BLaER1 treated with 17β-estradiol and CSF1 and Interleukin-3, amounts not matched to agents 10 nM and 100 nM (cell line): ENCODE results near the gene SGIP1.
"Not testable (repeated sequence)": the region's sequence is repeated elsewhere in the genome, so short reads cannot be mapped to it uniquely, and the experiment has no call there.

Source experiments
- H3K27ac ChIP-seq, 11 experiments: shearing (Covaris generic); formaldehyde crosslinking; 2 replicates each; pipeline ENCODE4 v1.8.1; 2022
- H3K27me3 ChIP-seq, 11 experiments: shearing (Covaris generic); formaldehyde crosslinking; 2 replicates each; pipeline ENCODE4 v1.8.1; 2022
- H3K36me3 ChIP-seq, 11 experiments: shearing (Covaris generic); formaldehyde crosslinking; 2 replicates each; pipeline ENCODE4 v1.8.1; 2022
- H3K4me1 ChIP-seq, 10 experiments: shearing (Covaris generic); formaldehyde crosslinking; 2 replicates each; pipeline ENCODE4 v1.8.1; 2022
- H3K4me2 ChIP-seq, 11 experiments: shearing (Covaris generic); formaldehyde crosslinking; 2 replicates each; pipeline ENCODE4 v1.8.1; 2022
- H3K4me3 ChIP-seq, 10 experiments: shearing (Covaris generic); formaldehyde crosslinking; 2 replicates each; pipeline ENCODE4 v1.8.1; 2022
- H3K9ac ChIP-seq, 11 experiments: shearing (Covaris generic); formaldehyde crosslinking; 2 replicates each; pipeline ENCODE4 v1.8.1; 2022
- H3K9me3 ChIP-seq, 11 experiments: shearing (Covaris generic); formaldehyde crosslinking; replicated peaks in 1 of 11; 2 replicates each; pipeline ENCODE4 v1.8.1; 2022
- H4K20me1 ChIP-seq, 11 experiments: shearing (Covaris generic); formaldehyde crosslinking; 2 replicates each; pipeline ENCODE4 v1.8.1; 2022
- Cebpa-rat ChIP-seq, 11 experiments: shearing (Covaris generic); IDR thresholded peaks; 2 replicates each; pipeline ENCODE4 v1.8.1; 2022

SGIP1 gene

DNA sequence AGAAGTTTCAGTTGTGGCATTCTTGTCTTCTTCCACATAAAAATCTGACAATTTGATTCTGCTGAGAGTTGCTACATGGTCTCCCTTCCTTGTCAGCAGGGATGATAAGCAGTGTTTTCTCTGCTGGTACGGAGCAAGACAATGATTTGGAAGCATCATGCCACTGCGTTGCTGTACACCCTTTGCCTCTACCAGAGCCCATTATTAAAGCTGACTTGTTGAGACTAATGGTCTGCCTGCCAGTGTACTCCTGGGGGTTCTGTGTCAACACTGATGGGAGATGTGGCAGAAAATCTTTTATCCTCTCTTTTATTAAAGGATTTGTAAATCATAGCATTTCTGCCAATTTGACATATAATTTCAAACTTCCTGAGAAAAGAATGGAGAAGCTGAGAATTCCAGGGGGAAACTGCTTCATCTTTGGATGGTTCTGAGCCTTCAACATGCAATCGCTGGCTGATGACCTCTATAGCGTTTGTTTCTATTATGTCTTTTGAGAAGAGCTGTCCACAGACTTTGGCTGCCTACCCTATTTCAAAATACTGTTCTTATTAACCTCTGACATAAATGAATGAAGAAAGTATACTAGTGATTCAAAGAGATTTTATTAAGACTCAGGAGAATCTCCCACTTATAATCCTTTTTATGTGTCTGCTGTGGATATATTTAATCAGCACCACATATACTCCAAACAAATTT lies 170.4 kb downstream of the SGIP1 start:
- Histone ChIP-seq H3K36me3 (no peaks in the 10 kb centered on the region), H3K4me2 (no peak overlapping the region), H3K27ac (no peak overlapping the region), H3K9me3 (no peaks in the 10 kb centered on the region), H3K4me3 (no peak overlapping the region), H3K4me1 (peaks cover 0 to 12% (median 0%) of the 10 kb centered on the region in 10 experiments; a peak in 6 of 20 replicates), H3K27me3 (no peaks in the 10 kb centered on the region), H4K20me1 (no peaks in the 10 kb centered on the region), H3K9ac (no peak overlapping the region)
- no peak for TF ChIP-seq Cebpa-rat (IDR thresholded peaks at IDR 0.05)

DNA sequence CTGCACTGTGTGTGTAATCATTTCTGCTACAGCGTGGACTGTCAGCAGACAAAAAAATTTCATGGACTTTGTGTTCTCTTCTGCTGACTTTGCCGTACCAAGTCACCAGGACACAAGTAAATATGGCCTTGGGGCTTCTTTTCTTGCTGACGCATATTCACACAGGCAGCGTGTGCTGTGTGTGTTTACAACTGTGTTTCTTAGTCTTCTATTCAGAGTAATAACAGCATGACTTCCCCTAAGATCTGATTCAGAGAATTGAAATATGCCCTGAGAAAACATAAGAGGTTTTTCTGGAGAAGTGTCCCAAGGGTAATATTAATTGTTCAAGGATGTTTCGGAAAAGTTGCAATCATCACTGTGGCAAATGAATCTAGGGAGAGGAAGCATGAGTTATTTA lies 171.2 kb downstream of the SGIP1 start:
- H3K9ac ChIP-seq: no peak overlapping the region
- no peak overlapping the region for H3K4me2 ChIP-seq
- peaks cover 0 to 12% (median 0%) of the 10 kb centered on the region in 10 experiments; a peak in 6 of 20 replicates for H3K4me1 ChIP-seq
- no peaks in the 10 kb centered on the region for H3K36me3 ChIP-seq
- TF ChIP-seq Cebpa-rat (IDR thresholded peaks at IDR 0.05): no peak
- H3K4me3 ChIP-seq: no peak overlapping the region
- no peaks in the 10 kb centered on the region for H4K20me1 ChIP-seq
- no peak overlapping the region for H3K27ac ChIP-seq
- no peaks in the 10 kb centered on the region for H3K27me3 ChIP-seq
- H3K9me3 ChIP-seq: no peaks in the 10 kb centered on the region

DNA sequence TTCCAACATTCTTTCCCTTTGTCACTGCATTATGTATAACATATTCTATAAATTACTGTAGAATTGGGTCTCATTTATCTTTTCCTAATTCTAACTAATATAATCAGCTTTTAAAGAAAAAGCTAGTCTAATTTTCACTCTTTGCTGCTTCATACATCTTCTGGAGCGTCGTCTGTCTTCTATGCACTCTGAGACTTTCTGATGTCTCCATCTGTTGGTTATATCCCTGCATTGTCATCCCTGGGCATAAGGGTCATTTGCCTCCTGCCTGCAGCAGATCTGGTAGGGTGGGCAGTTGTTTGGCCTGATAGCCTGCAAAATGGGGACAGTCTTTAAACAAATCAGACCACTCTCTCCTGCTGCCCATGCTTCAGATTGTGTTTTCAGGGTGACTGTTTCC lies 177.5 kb downstream of the SGIP1 start:
- Histone ChIP-seq H3K9me3 (no peaks in the 10 kb centered on the region), H3K27ac (no peak overlapping the region), H3K4me1 (no peaks in the 10 kb centered on the region), H3K4me2 (no peak overlapping the region), H3K4me3 (no peak overlapping the region), H3K9ac (no peak overlapping the region), H3K36me3 (no peaks in the 10 kb centered on the region), H4K20me1 (no peaks in the 10 kb centered on the region), H3K27me3 (no peaks in the 10 kb centered on the region)
- no peak for TF ChIP-seq Cebpa-rat (IDR thresholded peaks at IDR 0.05)

DNA sequence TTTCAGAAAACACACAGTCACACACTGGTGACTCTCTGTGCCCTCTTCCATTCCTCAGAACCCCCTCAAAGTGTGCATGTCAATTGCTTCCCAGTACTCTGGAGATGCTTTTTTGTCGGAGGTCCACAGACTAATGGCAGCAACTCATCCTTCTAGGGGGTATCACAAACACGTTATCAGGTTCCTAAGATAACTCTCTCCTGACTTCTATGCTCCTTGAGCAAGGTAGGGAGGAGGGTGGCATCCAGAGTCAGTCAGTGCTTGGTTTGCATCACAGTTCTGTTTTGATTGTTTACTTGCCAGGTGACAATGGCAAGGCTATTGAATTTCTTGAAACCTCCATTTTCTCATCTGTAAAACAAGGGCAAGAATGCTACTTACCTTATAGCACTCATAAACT lies 178.9 kb downstream of the SGIP1 start:
- no peak for TF ChIP-seq Cebpa-rat (IDR thresholded peaks at IDR 0.05)
- H3K9ac ChIP-seq: no peak overlapping the region
- H3K4me2 ChIP-seq: no peak overlapping the region
- no peak overlapping the region for H3K27ac ChIP-seq
- H3K36me3 ChIP-seq: no peaks in the 10 kb centered on the region
- H3K27me3 ChIP-seq: no peaks in the 10 kb centered on the region
- H3K4me1 ChIP-seq: no peaks in the 10 kb centered on the region
- H3K9me3 ChIP-seq: no peaks in the 10 kb centered on the region
- no peak overlapping the region for H3K4me3 ChIP-seq
- H4K20me1 ChIP-seq: no peaks in the 10 kb centered on the region

DNA sequence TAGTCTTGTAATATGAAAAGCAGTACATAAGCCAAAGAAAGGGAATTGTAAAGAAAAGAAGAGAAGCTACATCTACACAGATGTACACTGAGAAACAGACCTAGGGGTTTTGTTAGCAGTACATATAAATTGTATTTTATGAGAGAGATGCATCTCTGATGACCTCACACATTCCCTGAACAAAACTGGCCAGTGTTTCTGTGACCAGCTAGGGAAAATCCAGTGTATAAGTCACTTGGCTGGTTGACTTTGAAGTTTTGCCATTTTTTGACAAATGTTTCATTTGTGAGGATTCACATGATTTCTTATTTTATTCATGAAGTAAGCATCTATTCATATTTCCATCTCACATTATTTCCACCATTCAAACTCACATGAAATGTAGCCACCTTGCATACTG lies 190.0 kb downstream of the SGIP1 start:
- H3K9me3 ChIP-seq: peaks cover 0 to 12% (median 0%) of the 10 kb centered on the region in 11 experiments; a peak in 3 of 22 replicates
- H3K4me2 ChIP-seq: no peak overlapping the region
- H3K36me3 ChIP-seq: no peaks in the 10 kb centered on the region
- H3K27me3 ChIP-seq: no peaks in the 10 kb centered on the region
- no peak for TF ChIP-seq Cebpa-rat (IDR thresholded peaks at IDR 0.05)
- H4K20me1 ChIP-seq: no peaks in the 10 kb centered on the region
- H3K4me3 ChIP-seq: no peak overlapping the region
- peaks cover 0 to 13% (median 2%) of the 10 kb centered on the region in 10 experiments; a peak in 7 of 20 replicates for H3K4me1 ChIP-seq
- no peak overlapping the region for H3K27ac ChIP-seq
- no peak overlapping the region for H3K9ac ChIP-seq

DNA sequence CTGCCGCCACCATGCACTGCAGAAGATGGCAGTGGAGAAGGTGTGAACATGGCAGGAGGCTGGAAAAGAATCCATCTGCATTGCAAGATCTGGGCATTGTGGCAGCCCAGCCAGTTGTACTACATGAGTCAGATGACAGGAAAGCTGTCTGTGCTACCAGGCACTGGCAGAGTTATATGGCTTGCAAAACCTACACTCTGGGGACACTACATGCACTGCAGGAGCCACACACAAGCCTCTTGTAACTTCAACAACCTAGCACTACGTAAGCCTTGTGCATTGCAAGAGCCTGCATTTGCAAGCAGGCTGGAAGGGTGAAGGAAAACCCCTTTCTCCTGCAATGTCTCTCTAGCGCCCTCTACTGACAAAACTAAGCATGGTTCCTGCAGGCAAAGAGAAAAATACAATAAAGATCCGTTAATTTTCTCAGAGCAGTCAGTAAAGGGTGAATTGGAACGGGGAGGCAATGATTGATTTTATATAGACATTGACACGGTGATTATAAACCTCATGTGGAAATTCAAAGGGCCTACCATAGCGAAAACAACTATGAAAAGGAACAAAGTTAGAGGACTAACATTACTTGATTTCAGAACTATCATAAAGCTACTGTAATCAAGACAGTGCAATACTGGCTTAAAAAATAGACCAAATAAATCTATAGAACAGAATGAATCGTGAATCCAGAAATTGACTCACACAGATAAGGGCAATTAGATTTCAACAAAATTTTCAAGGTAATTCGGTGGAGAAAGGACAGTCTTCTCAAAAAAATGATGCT lies 192.1 kb downstream of the SGIP1 start:
- no peak overlapping the region for H3K4me3 ChIP-seq
- no peaks in the 10 kb centered on the region for H4K20me1 ChIP-seq
- H3K9ac ChIP-seq: no peak overlapping the region
- no peak overlapping the region for H3K27ac ChIP-seq
- H3K9me3 ChIP-seq: peaks cover 0 to 12% (median 0%) of the 10 kb centered on the region in 11 experiments; a peak in 3 of 22 replicates
- H3K4me2 ChIP-seq: peak overlapping the region in 2 of 11 experiments; percentile 38 to 46; a peak in 3 of 22 replicates
- no peaks in the 10 kb centered on the region for H3K27me3 ChIP-seq
- peak in 3 of 11 experiments; percentile 8 to 44 (median 35); a peak in 1 of 22 replicates for TF ChIP-seq Cebpa-rat (IDR thresholded peaks at IDR 0.05)
- no peaks in the 10 kb centered on the region for H3K36me3 ChIP-seq
- peaks cover 0 to 22% (median 8%) of the 10 kb centered on the region in 10 experiments; a peak in 7 of 20 replicates for H3K4me1 ChIP-seq

DNA sequence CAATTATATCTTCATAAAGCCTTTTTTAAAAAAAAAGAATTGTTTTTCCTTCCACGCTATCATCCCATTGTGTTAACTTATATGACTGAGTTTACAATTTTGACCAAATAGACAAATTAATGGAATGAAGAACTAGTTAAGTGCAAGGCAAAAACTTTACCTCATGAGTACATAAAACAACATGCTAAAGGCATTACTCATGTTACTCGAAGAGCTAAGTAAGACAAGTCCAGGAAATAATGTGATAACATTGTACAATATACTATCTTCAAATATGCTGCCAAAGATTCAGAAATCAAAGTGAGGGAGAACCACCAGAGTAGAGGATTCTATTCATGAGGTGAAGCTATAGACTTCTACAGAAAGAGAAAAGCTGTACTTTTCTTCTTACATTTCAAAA lies 194.1 kb downstream of the SGIP1 start:
- H4K20me1 ChIP-seq: no peaks in the 10 kb centered on the region
- no peak overlapping the region for H3K4me2 ChIP-seq
- H3K36me3 ChIP-seq: no peaks in the 10 kb centered on the region
- no peak overlapping the region for H3K4me3 ChIP-seq
- peaks cover 6 to 40% (median 21%) of the 10 kb centered on the region in 10 experiments; a peak in 19 of 20 replicates for H3K4me1 ChIP-seq
- peaks cover 0 to 12% (median 0%) of the 10 kb centered on the region in 11 experiments; a peak in 3 of 22 replicates for H3K9me3 ChIP-seq
- no peaks in the 10 kb centered on the region for H3K27me3 ChIP-seq
- H3K27ac ChIP-seq: peak overlapping the region in 9 of 11 experiments; percentile 39 to 72 (median 63); a peak in 13 of 22 replicates
- TF ChIP-seq Cebpa-rat (IDR thresholded peaks at IDR 0.05): no peak
- no peak overlapping the region for H3K9ac ChIP-seq

DNA sequence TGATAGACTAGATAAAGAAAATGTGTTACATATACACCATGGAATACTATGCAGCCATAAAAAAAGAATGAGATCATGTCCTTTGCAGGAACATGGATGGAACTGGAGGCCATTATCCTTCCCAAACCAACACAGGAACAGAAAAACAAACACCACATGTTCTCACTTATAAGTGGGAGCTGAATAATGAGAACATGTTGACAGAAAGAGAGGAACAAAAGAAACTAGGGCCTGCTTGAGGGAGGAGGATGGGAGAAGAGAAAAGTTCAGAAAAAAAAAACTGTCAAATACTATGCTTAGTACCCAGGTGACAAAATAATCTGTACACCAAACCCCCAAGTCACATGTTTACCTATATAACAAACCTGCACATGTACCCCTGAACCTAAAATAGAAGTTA lies 194.8 kb downstream of the SGIP1 start:
- Histone ChIP-seq H3K4me2 (peak overlapping the region in 6 of 11 experiments; percentile 0 to 51 (median 10); a peak in 6 of 22 replicates), H3K27ac (peak overlapping the region in 10 of 11 experiments; percentile 6 to 72 (median 63); a peak in 19 of 22 replicates), H3K9ac (0 out of 22 replicates have a peak overlapping the region, but pooled peaks of 1 of the 11 experiments have one; percentile 7), H3K9me3 (peaks cover 0 to 12% (median 0%) of the 10 kb centered on the region in 11 experiments; a peak in 3 of 22 replicates), H3K4me1 (peaks cover 6 to 47% (median 28%) of the 10 kb centered on the region in 10 experiments; a peak in 19 of 20 replicates)
- H4K20me1 ChIP-seq, H3K27me3 ChIP-seq, H3K36me3 ChIP-seq, H3K4me3 ChIP-seq: not testable (repeated sequence)

DNA sequence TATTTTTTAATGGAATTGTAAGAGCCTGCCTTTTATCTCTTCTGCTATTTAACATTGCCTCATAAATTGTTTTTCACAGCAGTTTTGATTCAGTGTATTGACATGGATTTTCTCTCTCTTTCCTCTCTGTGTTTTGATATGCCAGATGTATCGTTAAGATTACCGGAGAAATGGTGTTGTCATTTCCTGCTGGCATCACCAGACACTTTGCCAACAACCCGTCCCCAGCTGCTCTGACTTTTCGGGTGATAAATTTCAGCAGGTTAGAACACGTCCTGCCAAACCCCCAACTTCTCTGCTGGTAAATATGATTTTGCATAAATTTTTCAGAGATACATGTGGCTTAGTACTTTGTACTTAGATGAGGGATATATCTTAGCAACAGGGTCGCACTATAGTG lies 195.2 kb downstream of the SGIP1 start:
- Histone ChIP-seq H3K9me3 (peaks cover 0 to 12% (median 0%) of the 10 kb centered on the region in 11 experiments; a peak in 3 of 22 replicates), H3K4me1 (peaks cover 6 to 48% (median 29%) of the 10 kb centered on the region in 10 experiments; a peak in 19 of 20 replicates), H3K27me3 (no peaks in the 10 kb centered on the region), H3K4me2 (peak overlapping the region in 7 of 11 experiments; percentile 0 to 51 (median 12); a peak in 7 of 22 replicates), H3K9ac (peak overlapping the region in 1 of 11 experiments; percentile 7; a peak in 1 of 22 replicates), H3K4me3 (no peak overlapping the region), H4K20me1 (no peaks in the 10 kb centered on the region), H3K36me3 (no peaks in the 10 kb centered on the region), H3K27ac (peak overlapping the region in 10 of 11 experiments; percentile 6 to 72 (median 63); a peak in 19 of 22 replicates)
- no peak for TF ChIP-seq Cebpa-rat (IDR thresholded peaks at IDR 0.05)
